ENCODE data around the gene CCSER1. TPM values are rescaled to one million over a fixed set of nuclear protein-coding genes. Genes with fewer than 3 reads are reported as not detected.

CCSER1 gene
- total and polyA plus RNA-seq, 2 of the 8 experiments (the other 6 are each of a cell fraction or from before 2014, with no cell fraction given), result 0.26 to 0.84 TPM

DNA sequence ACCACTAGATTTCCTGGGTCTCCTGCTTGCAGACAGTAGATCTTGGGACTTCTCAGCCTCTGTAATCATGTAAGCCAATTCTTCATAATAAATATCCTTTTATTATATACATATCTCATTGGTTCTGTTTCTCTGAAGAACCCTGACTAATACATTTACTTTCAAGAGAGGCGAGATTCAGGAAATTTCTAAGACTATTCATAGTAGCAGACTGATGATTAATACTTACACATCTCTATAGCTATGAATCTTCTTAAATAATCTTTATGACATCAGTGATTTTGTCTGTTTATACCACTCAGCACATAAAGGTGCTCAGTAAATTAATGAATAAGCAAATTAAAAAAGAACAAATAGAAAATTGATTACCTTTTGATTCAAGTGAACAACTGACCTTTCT, 1494.3 kb downstream of the CCSER1 start:
- no peak overlapping the region for H3K23ac ChIP-seq (ENCODE audit: insufficient read length)
- ChIA-PET POLR2A (ENCODE audit: partially characterized antibody) (no interaction called here), CTCF (ENCODE audit: partially characterized antibody) (no interaction called here)
- H3K9ac ChIP-seq (replicated peaks in 1 of 4; ENCODE audit: extremely low read depth in 1 of 4, low read depth in 3 of 4, low read length in 3 of 4), result no peak overlapping the region
- no peak overlapping the region for H4K8ac ChIP-seq (ENCODE audit: extremely low read depth, insufficient read depth, low read length)
- DNase-seq (ENCODE audit: low read depth in 1 of 2, low spot score in 2 of 2) (no peak), FAIRE-seq (no peak)
- no peak overlapping the region for H2AK5ac ChIP-seq (ENCODE audit: low read depth, low read length)
- H3K14ac ChIP-seq (ENCODE audit: insufficient read length), result peak overlapping the region; percentile 77
- no peak overlapping the region for H2AFZ ChIP-seq (ENCODE audit: low read length)
- no peaks in the 10 kb centered on the region for H4K20me1 ChIP-seq (replicated peaks in 1 of 2; ENCODE audit: control insufficient read depth in 1 of 2, insufficient read depth in 2 of 2, low read length in 2 of 2)
- no peaks in the 10 kb centered on the region for H3K9me3 ChIP-seq (ENCODE audit: insufficient read depth in 2 of 2, low read depth in 1 of 2, low read length in 1 of 2)
- peak overlapping the region; percentile 92 for H3K4ac ChIP-seq (replicated peaks; ENCODE audit: insufficient read length, low read depth, low read length)
- H3K36me3 ChIP-seq (ENCODE audit: control insufficient read depth in 2 of 4, insufficient read depth in 4 of 4, low read length in 3 of 4), result peaks cover 0 to 2% (median 0%) of the 10 kb centered on the region in 4 experiments; a peak in 1 of 8 replicates
- H4K5ac ChIP-seq (ENCODE audit: insufficient read length, low read depth, low read length), result no peak overlapping the region
- H2BK20ac ChIP-seq (ENCODE audit: low read length), result no peak overlapping the region
- peak overlapping the region; percentile 98 for H4K91ac ChIP-seq (replicated peaks; ENCODE audit: insufficient read length, low read length)
- H3K4me3 ChIP-seq (ENCODE audit: extremely low read depth in 1 of 4, insufficient read depth in 2 of 4, low read depth in 3 of 4, low read length in 4 of 4), result no peak overlapping the region
- no peak overlapping the region for H2BK5ac ChIP-seq (ENCODE audit: low read depth, low read length)
- H3K27ac ChIP-seq (ENCODE audit: low read depth, low read length), result no peak overlapping the region
- no peak overlapping the region for H2BK15ac ChIP-seq (ENCODE audit: low read length)
- no peak overlapping the region for H3K56ac ChIP-seq (replicated peaks; ENCODE audit: insufficient read length, low read depth, low read length)
- H2BK120ac ChIP-seq (replicated peaks; ENCODE audit: low read depth, low read length), result peak overlapping the region; percentile 88
- no peaks in the 10 kb centered on the region for H3K23me2 ChIP-seq (ENCODE audit: low read depth, low read length)
- H3K27me3 ChIP-seq (replicated peaks in 1 of 4; ENCODE audit: control insufficient read depth in 3 of 4, extremely low read depth in 1 of 4, insufficient read depth in 3 of 4, low read length in 3 of 4), result no peaks in the 10 kb centered on the region
- H3K4me1 ChIP-seq (replicated peaks in 1 of 4; ENCODE audit: control insufficient read depth in 3 of 4, insufficient read depth in 4 of 4, low read length in 3 of 4), result peaks cover 0 to 9% (median 6%) of the 10 kb centered on the region in 4 experiments; a peak in 6 of 7 replicates
- 91% methylated on average over 1 of the region's 1 CpG; no CpG with 5 or more reads in 1 of the 2 experiments for WGBS, 2 experiments (ENCODE audit: extremely low coverage in 1 of 2, insufficient coverage in 1 of 2, insufficient read length in 1 of 2, insufficient replicate concordance in 2 of 2, low coverage in 1 of 2, low lambda C conversion rate in 2 of 2, missing lambda C conversion rate in 1 of 2)
- no peak overlapping the region for H3K18ac ChIP-seq (ENCODE audit: extremely low read depth, low read length)
- TF ChIP-seq SIN3A (conservative IDR thresholded peaks at IDR 0.05 in 1 of 2, IDR thresholded peaks at IDR 0.05 in 1 of 2; ENCODE audit: low read depth in 1 of 2, low read length in 2 of 2), result no peak
- TF ChIP-seq EGR1 (IDR thresholded peaks at IDR 0.05; ENCODE audit: borderline replicate concordance, low read depth, low read length), result no peak
- no peak for TF ChIP-seq SP2 (IDR thresholded peaks at IDR 0.05; ENCODE audit: low read length)
- no peak for TF ChIP-seq SP4 (IDR thresholded peaks at IDR 0.05; ENCODE audit: low read length)
- TF ChIP-seq TEAD4 (IDR thresholded peaks at IDR 0.05; ENCODE audit: low read depth, low read length), result no peak
- TF ChIP-seq, protein P1, sequence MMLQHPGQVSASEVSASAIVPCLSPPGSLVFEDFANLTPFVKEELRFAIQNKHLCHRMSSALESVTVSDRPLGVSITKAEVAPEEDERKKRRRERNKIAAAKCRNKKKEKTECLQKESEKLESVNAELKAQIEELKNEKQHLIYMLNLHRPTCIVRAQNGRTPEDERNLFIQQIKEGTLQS (IDR thresholded peaks at IDR 0.05; ENCODE audit: insufficient read depth, low read depth, low read length), result no peak
- TF ChIP-seq CBX8 (IDR thresholded peaks at IDR 0.05; ENCODE audit: borderline replicate concordance, low read depth, low read length), result no peak
- TF ChIP-seq, protein P2, sequence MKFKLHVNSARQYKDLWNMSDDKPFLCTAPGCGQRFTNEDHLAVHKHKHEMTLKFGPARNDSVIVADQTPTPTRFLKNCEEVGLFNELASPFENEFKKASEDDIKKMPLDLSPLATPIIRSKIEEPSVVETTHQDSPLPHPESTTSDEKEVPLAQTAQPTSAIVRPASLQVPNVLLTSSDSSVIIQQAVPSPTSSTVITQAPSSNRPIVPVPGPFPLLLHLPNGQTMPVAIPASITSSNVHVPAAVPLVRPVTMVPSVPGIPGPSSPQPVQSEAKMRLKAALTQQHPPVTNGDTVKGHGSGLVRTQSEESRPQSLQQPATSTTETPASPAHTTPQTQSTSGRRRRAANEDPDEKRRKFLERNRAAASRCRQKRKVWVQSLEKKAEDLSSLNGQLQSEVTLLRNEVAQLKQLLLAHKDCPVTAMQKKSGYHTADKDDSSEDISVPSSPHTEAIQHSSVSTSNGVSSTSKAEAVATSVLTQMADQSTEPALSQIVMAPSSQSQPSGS (IDR thresholded peaks at IDR 0.05; ENCODE audit: low read length), result no peak
- peaks cover 0 to 23% of the 10 kb centered on the region in 2 experiments; a peak in 3 of 4 replicates for H3K79me2 ChIP-seq (ENCODE audit: control insufficient read depth in 1 of 2, insufficient read depth in 2 of 2, low read length in 2 of 2)
- no peak overlapping the region for H3K4me2 ChIP-seq (ENCODE audit: insufficient read depth in 1 of 2, low read depth in 2 of 2, low read length in 2 of 2)
- no peaks in the 10 kb centered on the region for H3K79me1 ChIP-seq (ENCODE audit: low read depth, low read length)
- no peak overlapping the region for H2BK12ac ChIP-seq (ENCODE audit: low read depth, low read length)
